ENCODE measurements around the gene CRACR2A. TPM values are rescaled to one million over a fixed set of nuclear protein-coding genes. Genes with fewer than 3 reads are reported as not detected.

CRACR2A gene
- total and polyA plus RNA-seq, 2 of the 8 experiments (the other 6 are each of a cell fraction or from before 2014, with no cell fraction given) = 0.85 to 3.2 TPM

DNA sequence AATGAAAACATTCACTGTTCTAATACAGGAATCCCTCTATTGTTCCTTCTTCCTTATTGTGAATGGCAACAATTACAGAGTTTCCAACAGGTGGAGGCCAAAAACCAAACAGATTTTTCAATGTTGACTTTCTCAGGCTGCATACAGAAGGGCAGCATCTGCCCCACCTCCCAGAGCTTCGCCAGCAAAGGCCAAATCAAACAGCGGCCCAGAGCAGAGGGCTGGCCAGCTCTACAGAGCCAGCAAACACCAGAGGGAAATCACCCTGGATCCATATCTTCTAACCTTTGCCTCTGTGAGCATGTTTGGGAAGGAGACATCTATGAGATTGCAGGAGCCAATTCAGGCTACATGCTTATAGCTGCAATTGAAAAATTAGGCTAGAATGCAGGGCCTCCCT, 4.4 kb upstream of the CRACR2A start:
- Histone ChIP-seq H3K27ac (ENCODE audit: low read depth, low read length) (no peak overlapping the region), H4K5ac (ENCODE audit: insufficient read length, low read depth, low read length) (no peak overlapping the region), H3K27me3 (replicated peaks in 1 of 4; ENCODE audit: control insufficient read depth in 3 of 4, extremely low read depth in 1 of 4, insufficient read depth in 3 of 4, low read length in 3 of 4) (peaks cover 0 to 10% (median 6%) of the 10 kb centered on the region in 4 experiments; a peak in 6 of 7 replicates), H2BK5ac (ENCODE audit: low read depth, low read length) (no peak overlapping the region), H3K23me2 (ENCODE audit: low read depth, low read length) (no peaks in the 10 kb centered on the region), H2BK12ac (ENCODE audit: low read depth, low read length) (no peak overlapping the region), H3K56ac (replicated peaks; ENCODE audit: insufficient read length, low read depth, low read length) (no peak overlapping the region), H4K20me1 (replicated peaks in 1 of 2; ENCODE audit: control insufficient read depth in 1 of 2, insufficient read depth in 2 of 2, low read length in 2 of 2) (no peaks in the 10 kb centered on the region), H2BK120ac (replicated peaks; ENCODE audit: low read depth, low read length) (no peak overlapping the region), H2AK5ac (ENCODE audit: low read depth, low read length) (no peak overlapping the region), H2AFZ (ENCODE audit: low read length) (no peak overlapping the region), H2BK20ac (ENCODE audit: low read length) (no peak overlapping the region), H3K4ac (replicated peaks; ENCODE audit: insufficient read length, low read depth, low read length) (no peak overlapping the region), H3K4me3 (ENCODE audit: extremely low read depth in 1 of 4, insufficient read depth in 2 of 4, low read depth in 3 of 4, low read length in 4 of 4) (no peak overlapping the region), H4K8ac (ENCODE audit: extremely low read depth, insufficient read depth, low read length) (no peak overlapping the region), H2BK15ac (ENCODE audit: low read length) (no peak overlapping the region), H3K36me3 (ENCODE audit: control insufficient read depth in 2 of 4, insufficient read depth in 4 of 4, low read length in 3 of 4) (no peaks in the 10 kb centered on the region), H3K14ac (ENCODE audit: insufficient read length) (no peak overlapping the region), H3K18ac (ENCODE audit: extremely low read depth, low read length) (no peak overlapping the region), H3K4me2 (ENCODE audit: insufficient read depth in 1 of 2, low read depth in 2 of 2, low read length in 2 of 2) (no peak overlapping the region), H3K9me3 (ENCODE audit: insufficient read depth in 2 of 2, low read depth in 1 of 2, low read length in 1 of 2) (no peaks in the 10 kb centered on the region), H3K4me1 (replicated peaks in 1 of 4; ENCODE audit: control insufficient read depth in 3 of 4, insufficient read depth in 4 of 4, low read length in 3 of 4) (peaks cover 0 to 3% (median 2%) of the 10 kb centered on the region in 4 experiments; a peak in 6 of 7 replicates), H3K9ac (replicated peaks in 1 of 4; ENCODE audit: extremely low read depth in 1 of 4, low read depth in 3 of 4, low read length in 3 of 4) (no peak overlapping the region; a peak in 1 of 7 replicates), H3K79me2 (ENCODE audit: control insufficient read depth in 1 of 2, insufficient read depth in 2 of 2, low read length in 2 of 2) (no peaks in the 10 kb centered on the region; a peak in 1 of 4 replicates), H4K91ac (replicated peaks; ENCODE audit: insufficient read length, low read length) (no peak overlapping the region), H3K79me1 (ENCODE audit: low read depth, low read length) (no peaks in the 10 kb centered on the region), H3K23ac (ENCODE audit: insufficient read length) (no peak overlapping the region)
- DNase-seq (ENCODE audit: low read depth in 1 of 2, low spot score in 2 of 2) (no peak), FAIRE-seq (no peak)
- WGBS, 2 experiments (ENCODE audit: extremely low coverage in 1 of 2, insufficient coverage in 1 of 2, insufficient read length in 1 of 2, insufficient replicate concordance in 2 of 2, low coverage in 1 of 2, low lambda C conversion rate in 2 of 2, missing lambda C conversion rate in 1 of 2) = 96% methylated on average over 2 of the region's 2 CpGs; no CpG with 5 or more reads in 1 of the 2 experiments
- ChIA-PET POLR2A (ENCODE audit: partially characterized antibody) (interaction anchor here (1.2 kb wide), 1 partner anchor 14 kb away, joined by 3 read pairs; no protein-coding TSS in a partner anchor), CTCF (ENCODE audit: partially characterized antibody) (interaction anchor here (0.8 to 1.7 kb wide), 5 partner anchors 13 to 443 kb away, joined by 3 to 5 read pairs (median 4); no protein-coding TSS in a partner anchor)
- TF ChIP-seq, protein P1, sequence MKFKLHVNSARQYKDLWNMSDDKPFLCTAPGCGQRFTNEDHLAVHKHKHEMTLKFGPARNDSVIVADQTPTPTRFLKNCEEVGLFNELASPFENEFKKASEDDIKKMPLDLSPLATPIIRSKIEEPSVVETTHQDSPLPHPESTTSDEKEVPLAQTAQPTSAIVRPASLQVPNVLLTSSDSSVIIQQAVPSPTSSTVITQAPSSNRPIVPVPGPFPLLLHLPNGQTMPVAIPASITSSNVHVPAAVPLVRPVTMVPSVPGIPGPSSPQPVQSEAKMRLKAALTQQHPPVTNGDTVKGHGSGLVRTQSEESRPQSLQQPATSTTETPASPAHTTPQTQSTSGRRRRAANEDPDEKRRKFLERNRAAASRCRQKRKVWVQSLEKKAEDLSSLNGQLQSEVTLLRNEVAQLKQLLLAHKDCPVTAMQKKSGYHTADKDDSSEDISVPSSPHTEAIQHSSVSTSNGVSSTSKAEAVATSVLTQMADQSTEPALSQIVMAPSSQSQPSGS (IDR thresholded peaks at IDR 0.05; ENCODE audit: low read length) = no peak
- TF ChIP-seq TCF12 (IDR thresholded peaks at IDR 0.05; ENCODE audit: low read depth, low read length) = no peak
- TF ChIP-seq, protein P2, sequence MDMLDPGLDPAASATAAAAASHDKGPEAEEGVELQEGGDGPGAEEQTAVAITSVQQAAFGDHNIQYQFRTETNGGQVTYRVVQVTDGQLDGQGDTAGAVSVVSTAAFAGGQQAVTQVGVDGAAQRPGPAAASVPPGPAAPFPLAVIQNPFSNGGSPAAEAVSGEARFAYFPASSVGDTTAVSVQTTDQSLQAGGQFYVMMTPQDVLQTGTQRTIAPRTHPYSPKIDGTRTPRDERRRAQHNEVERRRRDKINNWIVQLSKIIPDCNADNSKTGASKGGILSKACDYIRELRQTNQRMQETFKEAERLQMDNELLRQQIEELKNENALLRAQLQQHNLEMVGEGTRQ (IDR thresholded peaks at IDR 0.05; ENCODE audit: low read length) = no peak
- no peak for TF ChIP-seq ASH2L (IDR thresholded peaks at IDR 0.05; ENCODE audit: low read length)
- TF ChIP-seq NRF1 (IDR thresholded peaks at IDR 0.05; ENCODE audit: low read depth, low read length) = no peak
- no peak for TF ChIP-seq SUZ12 (IDR thresholded peaks at IDR 0.05; ENCODE audit: low read length)
- TF ChIP-seq CHD1 (IDR thresholded peaks at IDR 0.05; ENCODE audit: low read depth, low read length) = no peak
- TF ChIP-seq KDM4A (IDR thresholded peaks at IDR 0.05; ENCODE audit: low read depth, low read length, severe bottlenecking) = no peak
- no peak for TF ChIP-seq ZNF274 (IDR thresholded peaks at IDR 0.05; ENCODE audit: borderline replicate concordance, extremely low read depth, low read length)
- TF ChIP-seq SRF (IDR thresholded peaks at IDR 0.05; ENCODE audit: low read depth, low read length) = no peak
